ENCODE data around the gene PLEKHG3. TPM values are rescaled to one million over a fixed set of nuclear protein-coding genes. Genes with fewer than 3 reads are reported as not detected.

Gene PLEKHG3
- polyA plus RNA-seq, 1 donor (not counting 4 experiments of a cell fraction or from before 2014, with no cell fraction given): 71.0 TPM

DNA sequence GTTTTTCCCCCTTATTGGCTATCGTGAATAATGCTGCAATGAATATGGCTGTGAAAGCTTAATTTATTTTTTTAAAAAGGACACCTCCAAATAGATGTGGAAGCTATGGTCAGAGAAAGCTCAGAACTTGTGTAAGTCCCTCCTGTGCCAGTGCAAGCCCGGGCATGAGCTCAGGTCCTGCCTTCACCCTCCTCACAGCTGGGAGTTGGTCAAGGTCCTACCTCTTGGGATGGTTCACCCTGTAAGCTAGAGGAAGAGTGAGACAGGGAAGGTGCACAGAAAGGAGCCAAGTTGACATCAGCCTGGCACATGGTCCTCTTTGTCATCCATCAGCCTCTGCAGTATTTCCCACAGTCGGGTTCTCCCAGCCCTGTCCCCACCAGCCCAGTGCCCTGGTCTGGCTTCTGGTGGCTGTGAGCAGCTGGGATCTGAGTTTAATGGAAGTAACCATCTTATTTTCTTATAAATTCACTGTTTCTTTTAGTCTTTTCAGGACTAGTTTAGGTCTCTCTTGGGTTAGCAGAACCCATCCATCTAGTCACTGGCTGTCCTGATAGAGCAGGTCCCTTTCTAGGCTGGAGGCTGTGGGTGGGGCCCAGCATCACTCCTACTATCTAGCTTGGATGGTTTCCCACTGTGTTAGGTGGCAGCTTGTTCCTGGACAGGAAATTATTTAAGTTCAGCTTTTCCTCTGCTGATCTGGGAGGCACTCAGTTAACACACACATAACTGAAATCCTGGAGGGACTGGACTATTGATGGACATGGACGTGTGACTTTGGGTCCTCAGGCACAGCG is 11.8 kb upstream of the PLEKHG3 start:
- peak; percentile 77 for FAIRE-seq
- H3K4me2 ChIP-seq (ENCODE audit: control insufficient read depth, extremely low read depth, insufficient read depth, low read depth, low read length): peak overlapping the region; percentile 49
- H4K20me1 ChIP-seq (ENCODE audit: control insufficient read depth, extremely low read depth, insufficient read depth, low read length): no peaks in the 10 kb centered on the region
- H3K9me3 ChIP-seq (ENCODE audit: control insufficient read depth, low read depth, low read length): no peaks in the 10 kb centered on the region
- H3K27me3 ChIP-seq (ENCODE audit: control insufficient read depth, extremely low read depth, insufficient read depth, low read length): no peaks in the 10 kb centered on the region
- H3K9me1 ChIP-seq (ENCODE audit: control insufficient read depth, extremely low read depth, insufficient read depth, low read length): no peaks in the 10 kb centered on the region
- H3K4me1 ChIP-seq (ENCODE audit: control insufficient read depth, extremely low read depth, insufficient read depth, low read length): peaks cover 23% of the 10 kb centered on the region
- no peaks in the 10 kb centered on the region for H3K36me3 ChIP-seq (ENCODE audit: control insufficient read depth in 2 of 2, extremely low read depth in 1 of 2, insufficient read depth in 2 of 2, low read length in 2 of 2)
- no peak overlapping the region for H3K9ac ChIP-seq (ENCODE audit: control insufficient read depth, extremely low read depth, insufficient read depth, low read length)
- no peak overlapping the region for H3K4me3 ChIP-seq (ENCODE audit: control insufficient read depth in 2 of 3, extremely low read depth in 1 of 3, insufficient read depth in 2 of 3, low read depth in 1 of 3, low read length in 3 of 3)
- no peak for TF ChIP-seq EZH2 (IDR thresholded peaks at IDR 0.05; ENCODE audit: low read length)
- TF ChIP-seq, protein P1, sequence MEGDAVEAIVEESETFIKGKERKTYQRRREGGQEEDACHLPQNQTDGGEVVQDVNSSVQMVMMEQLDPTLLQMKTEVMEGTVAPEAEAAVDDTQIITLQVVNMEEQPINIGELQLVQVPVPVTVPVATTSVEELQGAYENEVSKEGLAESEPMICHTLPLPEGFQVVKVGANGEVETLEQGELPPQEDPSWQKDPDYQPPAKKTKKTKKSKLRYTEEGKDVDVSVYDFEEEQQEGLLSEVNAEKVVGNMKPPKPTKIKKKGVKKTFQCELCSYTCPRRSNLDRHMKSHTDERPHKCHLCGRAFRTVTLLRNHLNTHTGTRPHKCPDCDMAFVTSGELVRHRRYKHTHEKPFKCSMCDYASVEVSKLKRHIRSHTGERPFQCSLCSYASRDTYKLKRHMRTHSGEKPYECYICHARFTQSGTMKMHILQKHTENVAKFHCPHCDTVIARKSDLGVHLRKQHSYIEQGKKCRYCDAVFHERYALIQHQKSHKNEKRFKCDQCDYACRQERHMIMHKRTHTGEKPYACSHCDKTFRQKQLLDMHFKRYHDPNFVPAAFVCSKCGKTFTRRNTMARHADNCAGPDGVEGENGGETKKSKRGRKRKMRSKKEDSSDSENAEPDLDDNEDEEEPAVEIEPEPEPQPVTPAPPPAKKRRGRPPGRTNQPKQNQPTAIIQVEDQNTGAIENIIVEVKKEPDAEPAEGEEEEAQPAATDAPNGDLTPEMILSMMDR (optimal IDR thresholded peaks at IDR 0.05 in 1 of 3, IDR thresholded peaks at IDR 0.05 in 1 of 3, conservative IDR thresholded peaks at IDR 0.05 in 1 of 3; ENCODE audit: extremely low read depth in 1 of 3, insufficient read depth in 2 of 3, low read length in 3 of 3): no peak
- dilution Hi-C loops (cut with MboI; ENCODE audit: extremely low pct_ligation_motif_present, low sequenced_read_pairs): no loop called here
- H3K27ac ChIP-seq (ENCODE audit: control insufficient read depth, insufficient read depth, low read length): no peak overlapping the region
- no peak for DNase-seq (ENCODE audit: low read depth, low spot score)
- no peak overlapping the region for H2AFZ ChIP-seq (ENCODE audit: control insufficient read depth, low read length)
- no peaks in the 10 kb centered on the region for H3K79me2 ChIP-seq (ENCODE audit: control insufficient read depth, insufficient read depth, low read length)

DNA sequence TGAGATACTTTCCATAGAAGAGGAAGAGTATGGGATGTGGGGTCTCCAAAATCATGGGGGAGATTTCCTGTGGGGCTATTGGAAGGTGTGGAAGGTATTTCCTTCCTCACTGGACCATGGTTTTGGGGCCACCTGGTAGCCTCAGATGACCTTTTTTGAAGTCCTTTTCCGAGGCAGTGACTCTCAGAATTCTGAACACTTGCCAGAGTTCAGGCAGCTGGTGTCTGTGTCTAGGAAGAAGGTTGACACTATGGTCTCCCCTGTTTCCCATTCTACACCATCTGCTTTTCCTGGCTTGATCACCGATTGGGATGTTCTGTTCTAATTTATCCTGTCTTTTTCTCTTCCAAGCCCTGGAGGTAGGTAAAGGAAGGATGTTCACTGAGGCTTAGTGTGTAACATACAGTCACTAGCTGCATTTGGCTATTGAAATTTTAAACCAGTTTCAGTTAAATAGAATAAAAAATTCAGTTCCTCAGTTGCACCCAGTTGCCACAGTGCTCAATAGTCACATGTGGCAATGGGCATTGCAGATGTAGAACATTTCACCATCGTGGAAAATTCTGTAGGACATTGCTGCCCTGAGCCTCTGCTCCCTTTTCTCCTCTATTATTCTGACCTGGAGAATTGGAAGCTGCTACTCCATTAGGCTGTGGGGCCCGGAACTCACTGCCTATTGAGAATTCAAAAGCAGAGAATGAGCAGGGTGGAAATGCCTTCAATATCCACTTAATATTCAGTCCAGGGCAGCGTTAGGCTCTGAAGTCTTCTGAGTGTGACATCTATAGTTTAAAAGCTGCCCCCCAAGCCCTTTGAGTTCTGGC is 11.0 kb upstream of the PLEKHG3 start:
- Histone ChIP-seq H3K79me2 (ENCODE audit: control insufficient read depth, insufficient read depth, low read length) (no peaks in the 10 kb centered on the region), H3K9me3 (ENCODE audit: control insufficient read depth, low read depth, low read length) (no peaks in the 10 kb centered on the region), H3K36me3 (ENCODE audit: control insufficient read depth in 2 of 2, extremely low read depth in 1 of 2, insufficient read depth in 2 of 2, low read length in 2 of 2) (no peaks in the 10 kb centered on the region), H2AFZ (ENCODE audit: control insufficient read depth, low read length) (no peak overlapping the region), H3K4me3 (ENCODE audit: control insufficient read depth in 2 of 3, extremely low read depth in 1 of 3, insufficient read depth in 2 of 3, low read depth in 1 of 3, low read length in 3 of 3) (no peak overlapping the region), H3K4me1 (ENCODE audit: control insufficient read depth, extremely low read depth, insufficient read depth, low read length) (peaks cover 23% of the 10 kb centered on the region), H3K9me1 (ENCODE audit: control insufficient read depth, extremely low read depth, insufficient read depth, low read length) (no peaks in the 10 kb centered on the region), H4K20me1 (ENCODE audit: control insufficient read depth, extremely low read depth, insufficient read depth, low read length) (no peaks in the 10 kb centered on the region), H3K27me3 (ENCODE audit: control insufficient read depth, extremely low read depth, insufficient read depth, low read length) (no peaks in the 10 kb centered on the region), H3K27ac (ENCODE audit: control insufficient read depth, insufficient read depth, low read length) (no peak overlapping the region), H3K4me2 (ENCODE audit: control insufficient read depth, extremely low read depth, insufficient read depth, low read depth, low read length) (peak overlapping the region; percentile 49), H3K9ac (ENCODE audit: control insufficient read depth, extremely low read depth, insufficient read depth, low read length) (no peak overlapping the region)
- no peak for TF ChIP-seq EZH2 (IDR thresholded peaks at IDR 0.05; ENCODE audit: low read length)
- TF ChIP-seq, protein P1 (optimal IDR thresholded peaks at IDR 0.05 in 1 of 3, IDR thresholded peaks at IDR 0.05 in 1 of 3, conservative IDR thresholded peaks at IDR 0.05 in 1 of 3; ENCODE audit: extremely low read depth in 1 of 3, insufficient read depth in 2 of 3, low read length in 3 of 3): no peak
- no peak for FAIRE-seq
- no peak for DNase-seq (ENCODE audit: low read depth, low spot score)
- dilution Hi-C loops (cut with MboI; ENCODE audit: extremely low pct_ligation_motif_present, low sequenced_read_pairs): no loop called here

Data from keratinocyte (primary cell).